ENCODE results near the gene ANO7.
"Not testable (repeated sequence)": the region's sequence is repeated elsewhere in the genome, so short reads cannot be mapped to it uniquely, and the experiment has no call there.

The ANO7 gene

DNA sequence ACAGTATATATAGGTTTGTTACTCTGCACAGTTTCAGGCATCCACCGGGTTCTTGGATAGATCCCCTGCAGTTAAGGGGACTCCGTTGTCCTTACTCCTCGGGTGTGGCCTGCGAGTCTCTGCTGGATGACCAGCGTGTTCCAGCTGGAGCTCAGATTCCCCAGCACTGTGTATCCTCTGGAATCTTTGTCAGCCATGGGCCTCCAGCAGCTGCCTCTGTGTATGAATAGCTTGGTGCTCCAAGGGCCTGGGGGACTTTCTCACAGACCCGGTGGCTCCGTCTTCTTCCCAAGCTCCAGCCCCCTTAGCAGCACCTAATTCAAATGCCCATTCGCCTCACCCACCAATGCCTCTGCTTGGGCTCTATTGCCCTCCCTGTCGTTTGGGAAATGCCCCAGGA lies 6.3 kb downstream of the ANO7 start:
- no peak for DNase-seq

DNA sequence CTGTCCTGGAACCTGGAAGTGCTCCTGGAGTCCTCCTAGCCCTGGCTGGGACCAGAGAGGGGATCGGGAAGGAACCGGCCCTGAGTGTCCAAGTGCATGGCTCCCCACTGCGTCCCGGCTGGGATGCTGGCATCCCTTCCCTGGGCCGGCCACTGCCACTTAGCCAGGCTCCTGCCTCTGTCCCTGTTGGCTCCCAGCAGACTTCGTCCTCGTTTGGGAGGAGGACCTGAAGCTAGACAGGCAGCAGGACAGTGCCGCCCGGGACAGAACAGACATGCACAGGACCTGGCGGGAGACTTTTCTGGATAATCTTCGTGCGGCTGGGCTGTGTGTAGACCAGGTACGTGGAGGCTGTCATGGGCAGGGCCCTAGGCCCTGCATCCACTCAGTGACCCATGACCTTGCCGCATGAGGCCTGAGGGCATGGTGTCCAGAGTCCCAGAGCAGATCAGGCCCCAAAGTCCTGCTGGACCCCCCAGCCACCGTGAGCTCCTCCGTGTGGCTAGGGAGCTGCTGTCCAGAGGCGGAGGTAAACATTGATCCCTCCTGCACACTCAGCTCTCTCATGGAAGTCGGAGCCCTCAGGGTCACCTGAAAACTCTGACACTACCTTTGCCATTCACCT lies 7.1 kb downstream of the ANO7 start:
- no peak for DNase-seq

DNA sequence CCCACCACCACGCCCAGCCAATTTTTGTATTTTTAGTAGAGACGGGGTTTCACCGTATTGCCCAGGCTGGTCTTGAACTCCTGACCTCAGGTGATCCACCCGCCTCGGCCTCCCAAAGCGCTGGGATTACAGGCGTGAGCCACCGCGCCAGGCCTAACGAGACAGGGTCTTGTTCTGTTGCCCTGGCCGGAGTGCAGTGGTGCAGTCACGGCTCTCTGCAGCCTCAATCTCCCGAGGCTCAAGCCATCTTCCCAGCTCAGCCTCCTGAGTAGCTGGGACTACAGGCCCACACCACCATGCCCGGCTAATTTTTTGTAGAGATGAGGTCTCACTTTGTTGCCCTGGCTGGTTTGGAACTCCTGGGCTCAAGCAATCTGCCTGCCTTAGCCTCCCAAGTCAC lies 8.8 kb downstream of the ANO7 start:
- DNase-seq, result not testable (repeated sequence)

DNA sequence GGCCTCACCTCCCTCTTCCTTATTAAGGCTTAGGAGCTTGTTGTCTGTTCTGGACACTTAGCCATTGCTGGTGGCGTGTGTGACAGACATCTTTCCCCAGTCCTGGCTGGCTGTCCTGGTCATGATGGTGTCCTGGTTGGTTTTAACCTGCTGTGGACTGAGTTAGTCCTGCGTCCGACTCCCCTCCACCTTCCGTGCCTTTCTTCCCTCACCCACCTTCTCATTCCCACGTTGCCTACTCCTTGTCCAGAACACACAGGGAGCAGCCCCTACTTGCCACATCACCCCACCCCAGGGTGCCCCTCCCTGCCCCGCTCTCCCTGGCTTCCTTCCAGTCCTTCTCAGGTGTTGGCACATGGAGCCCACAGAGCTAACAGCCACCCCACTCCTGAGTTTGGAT lies 9.5 kb downstream of the ANO7 start:
- no peak for DNase-seq

DNA sequence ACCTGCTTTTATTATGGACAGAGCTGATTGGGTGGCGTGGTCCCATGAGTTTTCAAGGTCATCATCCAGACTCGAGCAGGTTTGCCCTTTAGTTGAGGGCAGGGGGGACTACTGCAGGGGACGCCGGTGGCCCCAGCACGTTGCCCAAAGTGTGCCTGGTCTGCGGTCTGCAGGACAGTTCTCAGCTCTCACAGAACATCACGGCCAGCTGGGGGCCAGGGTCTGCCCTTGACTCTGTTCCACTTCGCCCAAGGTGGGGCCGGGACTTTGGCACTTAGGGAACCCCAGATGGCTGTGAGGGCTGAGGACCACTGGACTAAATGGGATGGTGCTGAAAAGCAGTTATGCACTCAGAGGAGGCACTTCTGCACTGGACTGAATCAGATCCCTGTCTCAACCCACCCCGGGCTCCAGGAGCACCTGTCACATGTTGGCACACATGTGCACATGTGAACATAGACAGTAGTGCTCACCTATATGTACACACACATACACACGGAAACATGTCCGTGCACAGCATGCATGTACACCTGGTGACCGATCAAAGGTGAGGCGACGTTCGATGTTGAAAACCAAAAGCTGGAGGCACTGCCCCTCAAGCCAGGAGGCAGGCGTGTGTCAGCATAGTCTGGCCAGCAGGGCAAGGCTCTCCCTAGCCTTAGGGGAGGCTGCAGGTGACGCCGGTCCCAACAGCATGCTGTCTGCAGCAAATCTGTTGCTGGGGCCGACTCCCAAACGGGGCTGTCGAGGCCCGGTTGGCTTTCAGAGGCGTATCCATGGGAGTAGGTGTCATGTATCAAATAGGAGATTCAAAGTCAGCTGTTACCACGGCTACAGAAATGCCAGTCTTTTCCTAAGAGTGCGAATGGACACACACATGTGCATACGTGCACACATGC lies 10.2 kb downstream of the ANO7 start:
- DNase-seq, result no peak

DNA sequence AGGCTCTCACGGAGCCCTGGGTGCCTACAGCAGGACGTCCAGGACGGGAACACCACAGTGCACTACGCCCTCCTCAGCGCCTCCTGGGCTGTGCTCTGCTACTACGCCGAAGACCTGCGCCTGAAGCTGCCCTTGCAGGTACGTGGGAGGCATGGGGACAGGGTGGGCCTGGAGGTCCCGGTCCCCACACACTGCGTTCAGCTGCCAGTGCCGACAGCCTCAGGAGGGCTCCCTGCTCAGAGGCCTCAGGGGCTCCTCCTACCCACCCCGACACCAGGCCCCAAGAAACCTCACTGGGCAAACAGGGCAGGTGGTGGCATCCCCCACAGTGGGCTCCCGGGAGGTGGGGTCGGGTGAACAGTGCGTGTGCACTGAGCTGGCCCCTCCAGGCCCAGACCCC lies 10.8 kb downstream of the ANO7 start:
- no peak for DNase-seq

DNA sequence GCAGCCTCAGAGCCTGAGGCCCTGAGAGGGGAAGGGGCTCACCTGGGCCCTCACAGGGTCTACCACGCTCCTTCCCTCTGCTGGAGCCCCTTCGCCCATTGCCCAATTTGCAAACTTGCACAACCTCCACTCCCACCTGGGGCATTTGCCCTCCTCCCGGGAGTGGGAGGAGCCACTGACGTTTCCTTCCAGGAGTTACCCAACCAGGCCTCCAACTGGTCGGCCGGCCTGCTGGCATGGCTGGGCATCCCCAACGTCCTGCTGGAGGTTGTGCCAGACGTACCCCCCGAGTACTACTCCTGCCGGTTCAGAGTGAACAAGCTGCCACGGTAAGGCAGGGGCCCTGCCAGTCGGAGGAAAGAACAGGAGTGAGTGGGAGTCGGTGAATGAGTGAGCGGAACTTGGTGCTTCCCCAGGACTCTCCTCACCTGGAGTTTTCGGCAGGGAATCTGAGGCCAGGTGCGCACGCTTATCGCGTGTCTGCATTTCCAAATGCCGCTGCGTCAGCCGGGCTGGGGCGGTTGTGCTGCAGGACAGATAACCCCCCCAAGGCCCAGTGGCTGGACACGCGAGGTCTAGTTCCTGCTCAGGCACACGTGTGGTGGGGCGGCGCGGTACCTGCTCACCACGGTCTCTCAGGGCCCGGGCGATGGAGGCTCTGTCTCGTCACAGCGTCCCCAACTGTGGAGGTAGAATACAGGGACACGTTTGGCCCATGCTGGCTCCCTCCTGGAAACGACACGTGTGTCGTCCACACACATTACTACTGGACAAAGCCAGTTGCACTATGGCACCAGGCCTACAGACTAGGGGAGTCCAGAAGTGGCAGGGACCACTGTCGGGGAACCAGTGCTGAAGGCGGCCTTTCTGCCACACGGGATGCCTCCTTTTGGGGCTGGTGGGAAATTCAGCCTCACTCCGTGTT lies 11.7 kb downstream of the ANO7 start:
- no peak for DNase-seq

DNA sequence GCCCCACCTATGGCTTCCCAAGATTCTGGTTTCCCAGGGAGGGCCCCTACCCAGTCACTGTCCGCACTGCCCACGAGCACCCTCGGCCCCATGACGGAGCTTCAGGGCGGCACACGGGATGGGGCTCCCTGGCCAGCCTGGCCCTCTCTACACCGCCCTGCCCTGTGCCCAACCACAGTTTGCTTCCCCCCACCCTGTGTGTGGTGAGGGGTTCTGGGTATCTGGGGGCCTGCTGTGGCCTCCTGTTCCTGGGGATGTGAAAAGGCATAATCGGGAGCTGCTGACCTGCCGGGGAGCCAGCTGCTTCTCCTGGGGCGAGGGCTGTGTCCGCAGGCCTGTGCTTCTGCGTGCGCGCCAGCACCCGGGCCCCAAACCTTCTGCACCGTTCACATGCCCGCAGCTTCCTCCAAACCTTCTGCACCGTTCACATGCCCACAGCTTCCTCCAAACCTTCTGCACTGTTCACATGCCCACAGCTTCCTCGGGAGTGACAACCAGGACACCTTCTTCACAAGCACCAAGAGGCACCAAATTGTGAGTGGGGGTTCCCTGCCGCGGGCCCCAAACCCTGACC lies 12.4 kb downstream of the ANO7 start:
- DNase-seq, result no peak

DNA sequence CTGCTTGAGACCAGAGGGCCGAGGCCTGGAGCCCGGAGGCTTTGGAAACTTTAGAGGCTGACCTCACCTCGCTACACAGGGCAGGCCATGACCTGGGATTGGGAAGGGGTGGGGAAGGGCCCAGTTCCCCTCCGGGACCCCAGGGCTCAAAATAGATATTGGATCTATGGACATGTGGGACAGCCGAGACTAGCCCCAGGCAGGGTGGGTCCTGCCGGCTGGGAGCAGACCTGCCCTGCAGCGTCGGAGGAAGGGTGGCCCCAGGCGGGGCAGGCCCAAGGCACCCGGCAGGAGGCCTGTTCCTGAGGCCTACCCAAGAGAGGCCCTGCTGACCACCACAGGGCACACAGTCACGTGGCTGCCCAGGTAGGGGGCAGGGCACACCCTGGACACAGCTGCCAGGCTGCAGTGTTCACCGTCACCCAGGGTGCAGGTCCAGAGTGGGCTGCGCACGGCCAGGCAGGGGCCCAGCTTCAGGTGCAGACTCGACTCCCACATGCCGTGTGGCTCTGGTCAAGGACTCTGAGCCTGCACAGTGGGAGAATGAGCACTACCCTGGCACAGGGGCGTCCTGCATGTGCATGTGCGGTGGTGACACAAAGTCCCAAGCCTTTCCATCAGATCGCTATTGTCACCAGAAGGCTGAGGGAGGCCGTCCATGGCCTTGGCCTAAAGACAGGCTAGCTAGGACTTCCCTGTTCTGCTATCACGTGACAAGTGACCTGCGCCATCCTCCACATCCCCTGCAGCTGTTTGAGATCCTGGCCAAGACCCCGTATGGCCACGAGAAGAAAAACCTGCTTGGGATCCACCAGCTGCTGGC lies 13.2 kb downstream of the ANO7 start:
- DNase-seq, result no peak

DNA sequence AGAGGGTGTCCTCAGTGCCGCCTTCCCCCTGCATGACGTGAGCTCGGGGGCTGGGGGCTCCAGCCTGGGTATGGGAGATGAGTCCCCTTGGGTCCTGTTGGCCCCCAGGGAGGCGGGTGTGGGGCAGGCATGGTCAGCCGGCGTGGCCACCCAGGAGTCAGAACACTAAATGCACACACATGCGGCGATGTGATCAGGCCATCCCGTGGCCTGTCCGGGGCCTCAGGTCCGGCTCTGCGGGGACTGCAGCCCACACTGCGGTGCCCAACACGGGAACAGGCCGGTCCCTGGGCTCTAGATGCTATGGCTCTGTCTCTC lies 13.8 kb downstream of the ANO7 start:
- DNase-seq, result no peak

DNA sequence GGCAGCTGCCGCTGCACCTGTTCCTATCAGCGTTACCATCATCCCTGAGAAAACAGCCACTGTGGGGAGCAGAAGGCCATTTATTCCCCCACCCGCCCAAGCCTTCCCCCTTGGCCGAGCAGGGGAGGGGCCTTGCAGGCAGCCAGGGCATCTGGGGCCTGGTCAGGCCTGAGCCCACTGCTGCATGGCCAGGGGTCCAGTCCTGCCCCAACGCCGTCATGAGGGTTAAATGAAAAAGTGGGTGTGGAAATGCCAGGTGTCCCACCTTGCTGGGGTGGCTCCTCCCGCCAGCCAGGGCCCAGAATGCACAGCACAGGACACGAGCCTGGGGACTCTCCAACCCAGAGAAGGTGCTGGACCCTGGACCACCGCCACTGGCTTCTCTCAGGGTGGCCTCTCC lies 14.2 kb downstream of the ANO7 start:
- DNase-seq, result no peak

DNA sequence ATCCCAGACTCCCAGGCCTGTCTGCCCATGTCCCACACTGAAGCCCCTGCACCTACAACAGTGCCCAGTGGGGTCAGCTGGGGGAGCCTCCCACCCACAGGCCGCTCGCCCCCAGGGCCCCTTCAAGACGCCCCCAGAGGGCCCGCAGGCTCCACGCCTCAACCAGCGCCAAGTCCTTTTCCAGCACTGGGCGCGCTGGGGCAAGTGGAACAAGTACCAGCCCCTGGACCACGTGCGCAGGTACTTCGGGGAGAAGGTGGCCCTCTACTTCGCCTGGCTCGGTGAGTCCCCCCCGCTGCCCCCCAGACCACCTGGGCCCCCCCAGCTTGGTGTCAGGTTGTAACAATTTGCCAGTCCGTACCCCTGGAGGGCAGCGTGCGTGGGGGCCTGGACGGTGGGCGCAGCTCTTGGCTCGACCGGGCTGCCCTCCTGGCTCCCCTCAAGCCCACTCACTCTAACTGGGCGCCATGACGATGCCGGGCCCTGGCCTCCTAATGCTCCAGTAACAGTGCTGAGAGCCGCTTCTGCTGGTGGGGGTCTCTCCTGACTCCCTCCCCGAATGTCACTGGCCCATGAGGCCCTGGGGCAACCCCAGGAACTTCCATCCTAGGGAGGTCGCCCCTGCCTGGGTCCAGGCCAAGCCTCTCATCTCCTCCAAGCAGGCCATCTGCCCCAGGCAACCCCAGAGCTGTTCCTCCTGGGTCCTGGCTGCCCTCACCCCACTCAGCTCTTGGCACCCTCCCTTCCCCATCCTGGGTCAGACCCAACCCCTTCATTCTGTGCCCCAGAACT lies 14.9 kb downstream of the ANO7 start:
- no peak for DNase-seq

DNA sequence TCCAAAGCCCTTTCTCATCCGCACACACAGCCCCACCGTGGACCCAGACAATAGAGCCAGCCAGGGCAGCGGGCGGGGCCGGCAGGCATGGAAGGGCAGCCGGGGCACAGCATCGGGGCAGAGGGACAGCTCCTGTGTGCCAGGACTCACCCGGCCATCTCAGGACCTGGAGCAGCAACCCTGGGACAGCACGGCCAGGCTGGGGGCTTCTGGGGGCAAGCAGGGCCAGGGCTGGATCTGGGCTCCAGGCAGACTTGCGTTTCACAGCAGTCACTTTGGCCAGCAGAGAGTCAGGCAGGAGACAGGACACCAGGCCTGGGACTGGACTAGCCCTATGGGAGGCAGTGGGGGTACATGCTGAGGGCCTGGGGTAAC lies 15.5 kb downstream of the ANO7 start:
- no peak for DNase-seq

DNA sequence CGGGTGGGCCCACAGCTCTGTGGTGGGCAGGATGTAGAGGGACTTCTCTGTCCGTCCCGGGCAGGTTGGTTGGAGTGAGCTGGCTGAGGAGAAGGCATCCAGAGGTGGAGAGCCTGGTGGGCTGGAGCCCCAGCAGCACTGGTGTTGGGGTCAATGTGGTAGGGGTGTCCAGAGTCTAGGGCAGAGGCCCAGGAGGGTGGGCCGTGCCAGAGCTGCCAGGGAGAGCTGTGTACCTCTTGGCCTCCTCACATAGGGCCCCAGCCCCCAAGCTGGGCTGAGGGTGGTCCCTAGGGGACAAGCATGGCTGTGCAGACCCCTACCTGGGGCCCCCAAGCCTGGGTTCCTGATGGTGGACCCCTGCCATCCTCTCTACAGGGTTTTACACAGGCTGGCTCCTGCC lies 16.0 kb downstream of the ANO7 start:
- DNase-seq, result no peak

DNA sequence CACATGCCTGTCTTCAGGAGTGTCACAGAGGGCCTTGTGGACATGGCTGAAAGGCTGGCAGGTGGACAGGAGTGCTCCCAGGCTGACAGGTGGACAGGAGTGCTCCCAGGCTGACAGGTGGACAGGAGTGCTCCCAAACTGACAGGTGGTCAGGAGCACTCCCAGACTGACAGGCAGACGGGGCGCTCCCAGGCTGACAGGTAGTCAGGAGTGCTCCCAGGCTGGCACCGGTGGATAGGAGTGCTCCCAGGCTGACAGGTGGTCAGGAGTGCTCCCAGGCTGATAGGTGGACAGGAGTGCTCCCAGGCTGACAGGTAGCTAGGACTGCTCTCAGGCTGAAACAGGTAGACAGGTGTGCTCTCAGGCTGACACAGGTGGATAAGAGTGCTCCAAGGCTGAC lies 16.6 kb downstream of the ANO7 start:
- DNase-seq, result no peak

DNA sequence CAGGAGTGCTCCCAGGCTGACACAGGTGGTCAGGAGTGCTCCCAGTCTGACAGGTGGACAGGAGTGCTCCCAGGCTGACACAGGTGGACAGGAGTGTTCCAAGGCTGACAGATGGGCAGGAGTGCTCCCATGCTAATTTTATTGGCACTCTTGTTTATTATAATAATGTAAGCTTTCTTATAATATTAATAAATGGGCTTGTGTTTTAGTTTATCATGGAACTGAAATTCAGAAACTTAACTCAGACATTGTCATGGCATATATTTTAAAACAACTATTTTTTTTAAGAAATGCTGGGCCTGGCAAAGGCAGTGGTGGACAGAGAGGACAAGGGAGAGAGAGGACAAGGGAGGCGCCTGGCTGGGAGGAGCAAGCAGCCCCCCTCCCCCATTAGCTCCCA lies 18.7 kb downstream of the ANO7 start:
- no peak for DNase-seq

DNA sequence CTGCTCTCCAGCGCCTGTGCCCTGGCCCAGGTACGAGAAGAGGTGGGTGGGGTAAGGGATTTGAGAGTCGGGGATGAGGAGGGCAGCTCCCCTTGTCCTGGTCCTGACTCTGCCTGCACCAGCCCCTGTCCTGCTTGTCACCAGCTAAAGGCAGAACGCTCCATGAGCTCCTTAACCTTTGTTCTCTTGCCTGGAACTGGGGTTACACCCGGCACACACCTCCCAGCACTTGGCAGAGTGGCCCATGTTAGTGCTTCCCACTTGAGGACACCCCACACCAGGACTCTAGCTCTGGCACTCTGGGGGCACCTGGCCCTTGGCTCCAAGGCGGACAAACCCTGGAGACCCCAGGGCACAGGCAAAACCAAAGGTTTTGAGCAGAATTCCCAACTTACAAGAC lies 19.2 kb downstream of the ANO7 start:
- DNase-seq, result no peak

DNA sequence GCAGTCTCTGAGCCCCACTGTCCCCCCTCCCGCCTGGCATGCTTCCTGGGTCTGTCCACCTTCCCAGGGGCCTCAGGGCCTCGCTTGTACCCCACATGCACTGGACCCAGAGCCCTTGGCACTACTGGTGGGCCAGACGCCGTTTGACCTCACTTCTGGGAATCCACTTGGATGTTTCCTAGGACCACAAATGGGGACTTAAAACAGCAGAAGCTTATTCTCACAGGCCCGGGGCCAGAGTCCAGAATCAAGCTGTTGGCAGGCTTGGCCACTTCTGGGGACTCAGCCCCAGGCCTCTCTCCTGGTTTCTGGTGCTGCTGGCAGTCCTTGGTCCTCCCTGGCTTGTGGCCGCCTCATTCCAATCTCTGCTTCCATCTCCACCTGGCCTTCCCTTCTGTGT lies 19.6 kb downstream of the ANO7 start:
- no peak for DNase-seq

DNA sequence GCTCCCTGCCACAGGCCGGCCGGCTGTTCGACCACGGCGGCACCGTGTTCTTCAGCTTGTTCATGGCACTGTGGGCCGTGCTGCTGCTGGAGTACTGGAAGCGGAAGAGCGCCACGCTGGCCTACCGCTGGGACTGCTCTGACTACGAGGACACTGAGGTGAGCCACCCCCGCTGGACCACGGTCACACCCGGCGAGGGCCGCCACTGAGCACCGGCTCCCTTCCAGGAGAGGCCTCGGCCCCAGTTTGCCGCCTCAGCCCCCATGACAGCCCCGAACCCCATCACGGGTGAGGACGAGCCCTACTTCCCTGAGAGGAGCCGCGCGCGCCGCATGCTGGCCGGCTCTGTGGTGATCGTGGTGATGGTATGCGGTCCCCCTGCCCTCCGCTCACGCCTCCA lies 20.8 kb downstream of the ANO7 start:
- no peak for DNase-seq

DNA sequence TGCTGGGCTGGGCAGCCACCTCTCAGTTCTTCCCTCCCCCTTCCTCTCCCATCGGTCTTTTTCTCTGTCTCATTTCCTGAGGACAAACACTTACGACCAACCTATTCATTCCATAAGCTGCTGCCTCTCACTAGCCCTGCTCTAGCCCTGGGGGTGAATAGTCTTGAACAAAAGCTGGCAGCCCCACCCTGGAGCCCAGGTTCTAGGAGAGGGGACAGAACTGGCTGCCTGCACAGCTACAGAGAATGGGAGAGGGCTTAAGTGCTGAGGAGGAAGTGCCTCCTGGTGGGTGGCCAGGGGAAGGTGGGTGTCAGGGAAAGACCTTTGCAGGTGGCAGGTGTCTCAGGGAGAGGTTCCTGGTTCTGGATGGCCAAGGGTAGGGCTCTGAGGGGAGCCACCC lies 22.8 kb downstream of the ANO7 start:
- DNase-seq, result no peak

DNA sequence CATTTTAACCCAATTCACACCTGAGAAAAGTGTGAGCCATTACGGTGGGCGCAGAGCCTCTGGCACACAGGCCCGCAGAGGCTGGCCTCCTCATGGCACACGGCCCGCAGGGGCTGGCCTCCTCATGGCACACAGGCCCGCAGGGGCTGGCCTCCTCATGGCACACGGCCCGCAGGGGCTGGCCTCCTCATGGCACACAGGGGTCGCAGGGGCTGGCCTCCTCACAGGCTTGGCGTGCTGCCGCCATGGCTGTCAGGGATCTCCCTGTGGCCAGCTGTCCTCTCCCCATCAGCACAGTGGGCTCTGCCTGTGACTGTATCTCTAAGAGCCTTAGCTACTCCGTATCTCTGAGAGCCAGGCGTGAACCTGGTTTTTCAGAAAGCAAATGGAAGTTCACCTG lies 24.6 kb downstream of the ANO7 start:
- DNase-seq, result no peak

DNA sequence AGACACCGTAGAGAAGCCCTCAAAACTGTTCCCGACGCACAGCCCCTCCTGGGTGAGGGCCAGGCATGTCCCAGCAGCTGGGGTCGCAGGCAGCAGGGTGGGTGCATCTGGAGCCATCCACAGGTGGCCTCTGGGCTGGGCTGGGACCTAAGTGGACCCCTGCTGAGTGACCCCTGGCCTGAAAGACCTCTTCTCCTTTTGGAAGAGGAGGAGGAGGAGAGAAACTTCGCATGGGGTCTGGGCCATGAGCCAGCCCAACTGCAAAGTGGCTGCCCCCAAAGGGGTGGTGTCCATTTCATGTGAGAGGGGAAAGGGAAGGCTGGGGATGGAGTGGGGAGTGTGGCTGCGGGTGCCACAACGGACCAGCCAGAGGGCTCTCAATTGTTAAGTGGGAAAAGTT lies 25.1 kb downstream of the ANO7 start:
- DNase-seq, result no peak
